Neural progenitor cell (in vitro differentiated cells): Measurements from ENCODE around the gene CD101. TPM values are rescaled to one million over a fixed set of nuclear protein-coding genes. Genes with fewer than 3 reads are reported as not detected.

Experiments used
- DNase-seq: peaks from one replicate; pipeline ENCODE4 v3.0.0-alpha.2; 2016; ENCODE audit warnings: low spot score
- H2AFZ ChIP-seq: fragments of 200-600 bp; sonication (generic); replicated peaks from 2 replicates; pipeline ENCODE4 v1.6.1; 2016; ENCODE audit warnings: antibody characterized with exemption
- H3F3A ChIP-seq: fragments of 200-600 bp; sonication (generic); 2 replicates; pipeline ENCODE4 v1.6.1; 2016; ENCODE audit warnings: antibody characterized with exemption, low read depth
- H3K27ac ChIP-seq: fragments of 200-600 bp; sonication (generic); 2 replicates; pipeline ENCODE4 v1.5.1; 2016; ENCODE audit warnings: mild to moderate bottlenecking
- H3K27me3 ChIP-seq: fragments of 200-600 bp; sonication (generic); 2 replicates; pipeline ENCODE4 v1.6.1; 2016; ENCODE audit warnings: mild to moderate bottlenecking, moderate library complexity
- H3K36me3 ChIP-seq: fragments of 200-600 bp; sonication (generic); 2 replicates; pipeline ENCODE4 v1.5.1; 2016
- H3K4me1 ChIP-seq: fragments of 200-600 bp; sonication (generic); 2 replicates; pipeline ENCODE4 v1.6.1; 2016; ENCODE audit warnings: mixed run types
- H3K4me2 ChIP-seq: fragments of 200-600 bp; sonication (generic); 2 replicates; pipeline ENCODE4 v1.6.1; 2016
- H3K4me3 ChIP-seq: fragments of 200-600 bp; sonication (generic); 2 replicates; pipeline ENCODE4 v1.5.1; 2016
- H3K79me2 ChIP-seq: fragments of 200-600 bp; sonication (generic); 2 replicates; pipeline ENCODE4 v1.6.1; 2016; ENCODE audit warnings: low read depth
- H3K9ac ChIP-seq: fragments of 200-600 bp; sonication (generic); 2 replicates; pipeline ENCODE4 v1.6.1; 2016
- H3K9me3 ChIP-seq: fragments of 200-600 bp; sonication (generic); 2 replicates; pipeline ENCODE4 v1.5.1; 2016; ENCODE audit warnings: low read depth
- H4K20me1 ChIP-seq: fragments of 200-600 bp; sonication (generic); 2 replicates; pipeline ENCODE4 v1.6.1; 2016; ENCODE audit warnings: low read depth
- H3K27ac Mint-ChIP-seq: 3 replicates; pipeline ENCODE4 v1.8.0; 2021; ENCODE audit warnings: mixed read lengths
- H3K27me3 Mint-ChIP-seq: 2 replicates; pipeline ENCODE4 v1.8.0; 2022; ENCODE audit warnings: low read depth, mild to moderate bottlenecking, inconsistent platforms, moderate library complexity, mixed read lengths; ENCODE audit not compliant: insufficient read depth
- H3K36me3 Mint-ChIP-seq: 3 replicates; pipeline ENCODE4 v1.8.0; 2021; ENCODE audit warnings: mixed read lengths
- H3K4me1 Mint-ChIP-seq: 3 replicates; pipeline ENCODE4 v1.8.0; 2021; ENCODE audit warnings: mixed read lengths
- H3K4me3 Mint-ChIP-seq: 3 replicates; pipeline ENCODE4 v1.8.0; 2021; ENCODE audit warnings: mild to moderate bottlenecking, moderate library complexity, mixed read lengths
- H3K9me3 Mint-ChIP-seq: 3 replicates; pipeline ENCODE4 v1.8.0; 2020; ENCODE audit warnings: mixed read lengths
- EZH2 ChIP-seq: fragments of 200-600 bp; sonication (generic); IDR thresholded peaks from 2 replicates; pipeline ENCODE4 v1.6.1; 2017; ENCODE audit warnings: antibody characterized with exemption, mild to moderate bottlenecking, moderate library complexity
- EZH2phosphoT487 ChIP-seq: fragments of 200-600 bp; sonication (generic); IDR thresholded peaks from 2 replicates; pipeline ENCODE4 v1.6.1; 2017; ENCODE audit warnings: antibody characterized with exemption
- total RNA-seq: library from RNA; depleted of rRNA; stranded (reverse); fragments of >200 nt; gene quantifications from 2 replicates; pipeline ENCODE4 v1.2.3, GENCODE V29; 2015; ENCODE audit warnings: low replicate concordance
- TF ChIP-seq, protein P1 (sequence below): fragments of 200-600 bp; sonication (generic); IDR thresholded peaks from 2 replicates; pipeline ENCODE4 v1.5.1; 2017; ENCODE audit warnings: antibody characterized with exemption, mild to moderate bottlenecking

The CD101 gene
- total RNA-seq, 1 donor from 2014 or later = 0.41 TPM

DNA sequence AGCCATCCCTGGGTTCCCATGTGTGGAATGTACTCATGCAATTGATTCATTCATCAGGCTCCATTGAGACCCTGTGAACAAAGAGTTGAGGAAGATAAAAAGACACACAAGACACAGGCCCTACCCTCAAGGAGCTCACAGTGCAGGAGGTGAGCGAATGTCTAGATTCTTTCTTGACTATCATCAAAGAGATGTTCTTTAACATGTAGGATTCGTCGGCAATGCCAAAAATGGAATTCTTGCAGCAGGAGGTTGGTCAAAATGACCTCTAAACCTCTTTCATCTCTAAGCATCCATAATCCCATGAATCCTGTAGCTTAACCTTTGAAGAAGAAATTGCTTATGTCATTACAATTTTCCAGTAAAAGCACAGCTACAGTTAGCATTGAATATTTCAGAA is 30.7 kb downstream of the CD101 start:
- H3K9me3 Mint-ChIP-seq = no peaks in the 10 kb centered on the region
- TF ChIP-seq EZH2 = no peak
- TF ChIP-seq, protein P1, sequence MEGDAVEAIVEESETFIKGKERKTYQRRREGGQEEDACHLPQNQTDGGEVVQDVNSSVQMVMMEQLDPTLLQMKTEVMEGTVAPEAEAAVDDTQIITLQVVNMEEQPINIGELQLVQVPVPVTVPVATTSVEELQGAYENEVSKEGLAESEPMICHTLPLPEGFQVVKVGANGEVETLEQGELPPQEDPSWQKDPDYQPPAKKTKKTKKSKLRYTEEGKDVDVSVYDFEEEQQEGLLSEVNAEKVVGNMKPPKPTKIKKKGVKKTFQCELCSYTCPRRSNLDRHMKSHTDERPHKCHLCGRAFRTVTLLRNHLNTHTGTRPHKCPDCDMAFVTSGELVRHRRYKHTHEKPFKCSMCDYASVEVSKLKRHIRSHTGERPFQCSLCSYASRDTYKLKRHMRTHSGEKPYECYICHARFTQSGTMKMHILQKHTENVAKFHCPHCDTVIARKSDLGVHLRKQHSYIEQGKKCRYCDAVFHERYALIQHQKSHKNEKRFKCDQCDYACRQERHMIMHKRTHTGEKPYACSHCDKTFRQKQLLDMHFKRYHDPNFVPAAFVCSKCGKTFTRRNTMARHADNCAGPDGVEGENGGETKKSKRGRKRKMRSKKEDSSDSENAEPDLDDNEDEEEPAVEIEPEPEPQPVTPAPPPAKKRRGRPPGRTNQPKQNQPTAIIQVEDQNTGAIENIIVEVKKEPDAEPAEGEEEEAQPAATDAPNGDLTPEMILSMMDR = no peak
- no peak for TF ChIP-seq EZH2phosphoT487
- Histone ChIP-seq H3K4me3 (no peak overlapping the region), H3K27me3 (no peaks in the 10 kb centered on the region), H2AFZ (no peak overlapping the region), H3K4me1 (peaks cover 8% of the 10 kb centered on the region), H3K9ac (no peak overlapping the region), H4K20me1 (no peaks in the 10 kb centered on the region), H3F3A (no peaks in the 10 kb centered on the region), H3K4me2 (no peak overlapping the region), H3K36me3 (no peaks in the 10 kb centered on the region), H3K79me2 (no peaks in the 10 kb centered on the region), H3K27ac (no peak overlapping the region), H3K9me3 (no peaks in the 10 kb centered on the region)
- peaks cover 2% of the 10 kb centered on the region for H3K27me3 Mint-ChIP-seq
- peaks cover 15% of the 10 kb centered on the region for H3K4me1 Mint-ChIP-seq
- DNase-seq = no peak
- no peak overlapping the region for H3K27ac Mint-ChIP-seq
- no peak overlapping the region for H3K4me3 Mint-ChIP-seq
- H3K36me3 Mint-ChIP-seq = no peaks in the 10 kb centered on the region

DNA sequence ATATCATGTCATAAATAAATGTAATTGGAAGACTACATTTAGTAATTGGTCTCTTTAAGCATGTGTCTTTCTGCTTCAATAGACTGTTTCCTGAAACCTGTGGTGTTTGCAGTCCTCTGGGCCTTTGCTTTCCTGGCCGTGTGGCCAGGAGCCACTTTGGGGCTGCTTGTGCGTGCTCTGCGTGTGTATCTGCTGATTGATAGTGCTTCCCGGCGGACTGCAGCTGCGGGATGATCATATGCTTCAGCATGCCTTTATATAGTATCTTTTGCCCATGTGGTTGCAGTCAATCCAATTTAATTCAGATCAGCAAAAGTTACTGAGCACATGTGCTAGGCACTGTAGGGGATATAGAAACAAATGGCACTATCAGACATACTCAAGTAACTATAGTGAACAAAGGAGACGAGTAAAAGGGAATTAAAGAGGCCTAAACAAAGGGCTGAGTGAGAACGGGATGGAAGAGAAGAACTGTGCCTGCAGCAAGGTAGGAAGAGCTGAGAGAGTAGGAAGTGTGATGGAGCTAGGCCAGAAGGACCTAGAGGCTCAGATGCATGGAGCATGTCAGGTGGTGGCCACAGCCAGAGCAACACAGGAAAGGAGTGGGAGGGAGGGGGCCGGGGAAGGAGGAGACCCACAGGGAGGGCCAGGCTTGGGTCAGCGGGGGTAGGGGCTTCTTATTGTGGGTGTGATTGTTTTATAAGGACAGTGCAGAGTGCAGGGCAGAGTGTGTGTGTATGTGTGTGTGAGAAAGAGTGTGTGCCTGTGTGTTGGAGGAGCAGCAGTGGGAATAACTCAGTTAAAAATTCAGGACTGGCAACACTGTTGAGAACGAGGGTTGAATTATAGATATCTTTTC is 31.4 kb downstream of the CD101 start:
- no peaks in the 10 kb centered on the region for H3F3A ChIP-seq
- H3K4me2 ChIP-seq = peak overlapping the region; percentile 10
- no peaks in the 10 kb centered on the region for H3K79me2 ChIP-seq
- H3K27ac ChIP-seq = no peak overlapping the region
- H2AFZ ChIP-seq = peak overlapping the region; percentile 68
- no peaks in the 10 kb centered on the region for H3K27me3 ChIP-seq
- no peak overlapping the region for H3K9ac ChIP-seq
- no peak overlapping the region for H3K4me3 ChIP-seq
- no peaks in the 10 kb centered on the region for H3K36me3 Mint-ChIP-seq
- TF ChIP-seq, protein P1 = no peak
- TF ChIP-seq EZH2phosphoT487 (no peak), EZH2 (no peak)
- no peak for DNase-seq
- peak overlapping the region; percentile 3 for H3K27ac Mint-ChIP-seq
- no peaks in the 10 kb centered on the region for H3K36me3 ChIP-seq
- H3K9me3 ChIP-seq = no peaks in the 10 kb centered on the region
- H3K27me3 Mint-ChIP-seq = peaks cover 2% of the 10 kb centered on the region
- H3K4me3 Mint-ChIP-seq = no peak overlapping the region
- peaks cover 15% of the 10 kb centered on the region for H3K4me1 Mint-ChIP-seq
- H3K4me1 ChIP-seq = peaks cover 8% of the 10 kb centered on the region
- H3K9me3 Mint-ChIP-seq = no peaks in the 10 kb centered on the region
- no peaks in the 10 kb centered on the region for H4K20me1 ChIP-seq

DNA sequence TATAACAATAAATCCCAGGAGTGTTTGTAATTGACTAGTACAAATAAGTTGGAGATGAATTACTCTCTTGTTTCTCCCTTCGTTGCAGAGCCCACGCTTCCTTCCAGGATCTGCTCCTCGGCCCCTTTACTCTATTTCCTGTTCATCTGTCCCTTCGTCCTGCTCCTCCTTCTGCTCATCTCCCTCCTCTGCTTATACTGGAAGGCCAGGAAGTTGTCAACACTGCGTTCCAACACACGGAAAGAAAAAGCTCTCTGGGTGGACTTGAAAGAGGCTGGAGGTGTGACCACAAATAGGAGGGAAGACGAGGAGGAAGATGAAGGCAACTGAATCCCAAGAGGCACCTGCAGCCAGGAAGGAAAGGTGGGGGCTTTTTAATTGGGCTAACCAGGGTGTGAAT is 32.2 kb downstream of the CD101 start:
- Histone ChIP-seq H2AFZ (no peak overlapping the region), H3K4me1 (peaks cover 8% of the 10 kb centered on the region), H3K4me3 (no peak overlapping the region), H3K9ac (no peak overlapping the region), H3F3A (no peaks in the 10 kb centered on the region), H3K4me2 (no peak overlapping the region), H4K20me1 (no peaks in the 10 kb centered on the region), H3K9me3 (no peaks in the 10 kb centered on the region), H3K27me3 (no peaks in the 10 kb centered on the region), H3K36me3 (no peaks in the 10 kb centered on the region), H3K79me2 (no peaks in the 10 kb centered on the region), H3K27ac (no peak overlapping the region)
- peaks cover 2% of the 10 kb centered on the region for H3K27me3 Mint-ChIP-seq
- peaks cover 15% of the 10 kb centered on the region for H3K4me1 Mint-ChIP-seq
- no peak for DNase-seq
- H3K36me3 Mint-ChIP-seq = no peaks in the 10 kb centered on the region
- no peak overlapping the region for H3K4me3 Mint-ChIP-seq
- H3K9me3 Mint-ChIP-seq = no peaks in the 10 kb centered on the region
- H3K27ac Mint-ChIP-seq = no peak overlapping the region
- no peak for TF ChIP-seq EZH2phosphoT487
- TF ChIP-seq EZH2 = no peak
- TF ChIP-seq, protein P1 = no peak
